Bronchial smooth muscle cell (primary cell): ENCODE results near the gene CCL19. TPM values are rescaled to one million over a fixed set of nuclear protein-coding genes. Genes with fewer than 3 reads are reported as not detected.

ENCODE experiments used
- total RNA-seq: library from RNA; depleted of rRNA; stranded (reverse); fragments of >200 nt; gene quantifications from 2 replicates; pipeline ENCODE4 v1.2.1, GENCODE V29; 2014

CCL19 gene
- not detected in 2 replicates for total RNA-seq

DNA sequence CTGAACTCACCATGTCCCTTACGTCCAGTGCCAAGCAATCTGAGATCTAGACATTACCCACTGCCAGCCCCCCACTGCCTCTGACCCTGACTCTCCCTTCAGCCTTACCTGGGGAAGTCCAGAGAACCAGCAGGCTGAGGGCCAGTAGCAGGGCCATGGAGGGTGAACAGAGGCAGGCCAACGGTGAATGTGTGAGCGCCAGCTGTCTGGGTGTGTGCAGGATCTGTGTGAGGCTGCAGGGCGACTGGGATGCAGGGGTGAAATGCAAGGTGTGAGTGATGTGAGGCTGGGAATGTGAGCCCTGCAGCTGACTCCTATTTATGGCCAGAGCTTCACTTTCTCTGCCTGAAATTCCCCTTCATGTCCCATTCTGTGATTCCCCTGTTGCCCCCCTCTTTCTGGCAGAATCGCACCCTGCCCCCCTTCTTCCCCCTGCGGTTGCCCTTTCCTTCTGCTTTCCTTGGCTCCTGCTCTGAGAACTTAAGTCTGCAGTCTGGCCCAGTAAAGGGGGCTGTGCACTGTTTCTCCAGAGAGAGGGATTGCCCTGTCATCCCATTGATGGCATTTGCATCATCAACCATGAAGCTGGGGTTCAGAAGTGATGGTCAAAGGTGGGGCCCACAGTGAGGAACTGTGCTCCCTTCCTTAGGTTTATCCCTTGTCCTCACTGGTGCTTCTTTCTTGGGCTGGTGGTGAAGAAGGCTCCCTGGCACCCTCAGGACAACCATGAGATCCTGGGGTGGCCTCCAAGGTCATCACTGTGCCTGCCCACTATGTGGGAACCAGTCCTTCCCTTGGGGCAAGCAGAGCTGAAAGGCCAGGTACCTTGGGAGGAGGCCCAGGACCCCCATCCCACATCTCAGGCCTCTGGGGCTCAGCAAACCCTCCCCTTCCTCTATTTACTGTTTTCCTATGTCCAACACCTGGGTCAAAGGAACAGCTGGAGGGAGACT is at the start of gene CCL19:
Gene CCL19, minus strand, starts transcription at position 294 of the 953 bp plus-strand sequence. Its CDS starts 137 bp downstream, at position 157.

DNA sequence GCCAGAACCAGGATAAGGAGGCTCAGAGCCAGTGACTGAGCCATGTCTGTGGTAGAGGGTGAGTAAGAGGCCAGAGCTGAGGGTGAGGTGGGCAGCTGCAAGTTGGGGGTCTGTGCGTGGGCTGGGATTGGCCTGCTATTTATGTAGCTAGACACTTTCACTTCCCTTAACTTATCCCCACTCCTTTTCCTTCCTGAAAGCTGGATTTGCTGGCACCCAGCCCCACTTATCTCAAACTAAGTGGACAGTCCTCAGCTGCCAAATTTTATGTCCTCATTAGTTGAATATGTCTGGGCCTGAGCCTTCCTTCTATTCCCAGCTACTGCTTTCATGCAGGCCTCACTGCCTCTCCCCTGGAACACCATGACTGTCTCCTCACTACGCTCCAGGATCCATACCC is 18.9 kb upstream of the CCL19 start, which contains the start of gene CCL21:
Gene CCL21, minus strand, starts transcription at position 114 of the 400 bp plus-strand sequence. Its CDS starts 70 bp downstream, at position 44.

DNA sequence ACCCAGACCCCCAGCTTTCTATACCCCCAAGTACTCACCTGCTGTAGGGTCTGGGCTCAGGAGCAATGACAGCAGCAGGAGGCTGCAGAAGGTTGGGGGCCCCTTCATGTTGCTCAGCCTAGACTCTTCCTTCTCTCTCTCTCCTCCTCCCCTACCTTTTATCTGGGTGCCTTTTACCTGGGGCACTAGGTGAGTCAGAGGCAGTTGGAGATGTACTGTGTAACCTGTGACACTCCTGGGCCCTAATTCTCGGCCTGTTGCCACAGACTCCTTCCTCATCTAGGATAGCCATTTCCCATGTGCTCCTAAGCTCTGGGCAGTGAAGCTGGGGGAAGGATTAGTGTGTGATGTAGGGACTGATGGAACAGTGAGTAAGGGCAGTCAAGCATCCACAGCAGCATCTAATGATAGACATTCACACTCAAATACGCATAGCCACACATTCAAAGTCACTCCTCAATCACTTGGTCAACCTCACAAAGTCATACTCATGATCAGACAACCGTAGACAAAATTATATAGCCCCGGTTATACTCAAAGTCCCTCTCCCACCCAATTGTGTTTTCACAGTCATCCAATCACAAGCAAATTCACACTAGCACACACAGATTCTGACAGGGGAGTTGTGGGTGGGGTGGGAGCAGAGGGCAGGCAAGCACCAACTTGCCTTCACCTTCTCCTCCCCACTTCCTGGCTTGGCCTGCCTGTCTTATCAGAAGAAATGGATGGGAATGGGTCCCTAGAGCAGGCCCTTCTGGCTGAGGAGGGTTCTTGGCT is 28.4 kb downstream of the CCL19 start, which contains the start of gene CCL27:
Gene CCL27, minus strand, starts transcription at position 132 of the 777 bp plus-strand sequence. Its CDS starts 24 bp downstream, at position 108.

DNA sequence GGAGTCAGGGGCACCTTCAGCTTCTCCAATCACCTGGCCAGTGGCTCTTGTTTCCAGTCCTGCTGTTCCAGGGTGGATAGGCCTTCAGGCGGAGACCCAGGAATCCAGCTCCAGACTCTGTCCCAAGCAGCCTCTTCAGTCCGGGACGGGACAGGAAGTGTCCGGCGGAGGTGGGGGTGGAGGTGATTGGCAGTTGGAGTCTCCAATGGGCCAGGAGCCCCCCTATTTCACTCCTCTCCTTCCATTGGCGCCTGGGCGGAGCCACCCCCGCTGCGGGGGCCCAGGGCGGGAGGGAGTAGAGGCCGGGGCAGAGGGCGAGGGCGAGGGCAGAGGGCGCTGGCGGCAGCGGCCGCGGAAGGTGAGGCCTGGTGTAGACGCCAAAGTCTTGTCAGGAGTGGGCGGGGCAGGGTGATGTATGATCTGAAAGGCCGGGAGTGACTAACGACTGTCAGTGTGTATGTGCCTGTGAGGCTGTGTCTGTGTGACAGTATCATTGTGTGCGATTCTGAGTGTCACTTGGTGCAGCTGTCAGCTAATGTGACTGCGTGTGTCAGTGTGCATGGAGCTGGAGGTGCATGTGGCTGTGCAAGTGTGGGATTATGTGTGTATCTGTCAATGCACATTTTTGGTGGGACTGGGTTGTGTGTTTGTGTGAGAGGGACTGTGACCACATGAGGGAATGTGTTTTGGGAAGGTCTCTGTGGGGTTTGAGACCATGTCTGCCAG is 39.0 kb downstream of the CCL19 start, which contains the start of gene IL11RA:
Gene IL11RA, plus strand, starts transcription at position 310 of the 726 bp plus-strand sequence. CDS start 3,033 bp downstream, outside the sequence.

DNA sequence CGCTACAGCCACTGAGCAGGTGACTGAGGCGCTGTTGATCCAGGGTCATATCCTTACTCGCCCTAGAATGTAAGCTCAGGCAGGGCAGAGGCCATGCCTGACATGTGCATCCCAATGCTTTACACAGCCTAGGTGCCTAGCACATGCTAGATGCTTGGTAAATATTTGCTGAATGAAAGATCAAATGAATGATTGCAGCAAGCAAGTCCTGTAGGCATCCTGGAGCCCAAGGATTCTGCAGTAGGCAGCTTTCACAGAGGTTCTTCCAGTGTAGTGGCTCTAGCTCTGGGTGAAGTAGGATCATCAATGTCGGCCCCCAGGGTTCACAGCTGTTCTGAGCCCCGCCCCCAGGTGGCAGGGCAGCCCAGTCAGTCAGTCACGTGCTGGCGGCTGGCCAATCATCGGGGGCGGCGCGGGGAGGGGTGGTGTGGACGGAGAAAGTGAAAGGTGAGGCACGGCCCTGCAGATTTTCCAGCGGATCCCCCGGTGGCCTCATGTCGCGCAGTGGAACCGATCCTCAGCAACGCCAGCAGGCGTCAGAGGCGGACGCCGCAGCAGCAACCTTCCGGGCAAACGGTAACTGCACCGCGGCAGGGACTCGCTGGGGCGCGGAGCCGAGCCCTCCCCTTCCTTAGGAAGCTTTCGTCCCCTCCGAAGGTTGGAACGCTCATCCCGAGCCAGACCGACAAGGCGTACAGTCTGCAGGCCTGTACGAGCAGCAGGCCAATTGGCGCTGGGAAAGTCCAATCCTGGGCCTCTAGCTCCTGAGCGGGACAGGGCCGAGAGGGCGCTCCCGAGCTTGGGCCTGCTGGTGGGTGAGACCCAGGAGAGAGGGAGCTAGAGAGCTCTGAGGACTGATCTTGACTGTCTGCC is 44.6 kb downstream of the CCL19 start, which contains the start of gene GALT:
Gene GALT, plus strand, starts transcription at position 465 of the 873 bp plus-strand sequence. Its CDS starts 30 bp downstream, at position 495.

Other genes starting within 250 kb of the CCL19 start
- gene FAM219A, start 232.7 kb downstream of the CCL19 start, total RNA-seq: 2.8 and 3.5 TPM in 2 replicates
- 0.34 TPM in 1 of 2 replicates, not detected in the other for gene DNAI1, start 232.5 kb downstream of the CCL19 start, total RNA-seq
- 0.16 and 0.26 TPM in 2 replicates for gene ENHO, start 168.3 kb downstream of the CCL19 start, total RNA-seq
- gene CNTFR, start 101.6 kb downstream of the CCL19 start, total RNA-seq: not detected in 2 replicates
- gene RPP25L, start 79.2 kb downstream of the CCL19 start, total RNA-seq: 22.2 and 24.9 TPM in 2 replicates
- gene DCTN3, start 70.8 kb downstream of the CCL19 start, total RNA-seq: 160 and 173 TPM in 2 replicates
- not detected in 2 replicates for gene ARID3C, start 62.2 kb downstream of the CCL19 start, total RNA-seq
- gene SIGMAR1, start 53.5 kb downstream of the CCL19 start, total RNA-seq: 34.8 and 34.9 TPM in 2 replicates
- gene GALT, start 44.6 kb downstream of the CCL19 start, total RNA-seq: 34.5 and 41.1 TPM in 2 replicates
- 14.0 and 16.3 TPM in 2 replicates for gene IL11RA, start 39.1 kb downstream of the CCL19 start, total RNA-seq
- 0.09 TPM in 1 of 2 replicates, not detected in the other for gene CCL27, start 28.6 kb downstream of the CCL19 start, total RNA-seq
- gene CCL21, start 18.9 kb upstream of the CCL19 start, total RNA-seq: not detected in 2 replicates